ENCODE results near the gene UBE2D2.

- TF ChIP-seq HNF4A (CRISPR knock-in tag; IDR thresholded peaks at IDR 0.05), result no peak
- TF ChIP-seq EP300 (IDR thresholded peaks at IDR 0.05; ENCODE audit: low read depth in 2 of 2, low read length in 2 of 2), result no peak
- TF ChIP-seq EP300 (CRISPR knock-in tag; IDR thresholded peaks at IDR 0.05; ENCODE audit: borderline replicate concordance), result no peak
- TF ChIP-seq HNRNPUL1 (IDR thresholded peaks at IDR 0.05; ENCODE audit: low read depth, low read length), result no peak
- TF ChIP-seq MXI1 (IDR thresholded peaks at IDR 0.05; ENCODE audit: borderline replicate concordance, low read depth, low read length), result no peak
- TF ChIP-seq CREB1 (IDR thresholded peaks at IDR 0.05), result no peak
- no peak for TF ChIP-seq CREB1 (CRISPR knock-in tag; IDR thresholded peaks at IDR 0.05)
- TF ChIP-seq CCAR2 (optimal IDR thresholded peaks at IDR 0.05; ENCODE audit: low read depth, low read length), result no peak
- TF ChIP-seq CTCF (CRISPR knock-in tag; IDR thresholded peaks at IDR 0.05), result no peak
- no peak for TF ChIP-seq ZNF784 (CRISPR knock-in tag; IDR thresholded peaks at IDR 0.05; ENCODE audit: borderline replicate concordance)
These were observed 29.4 kb upstream of the UBE2D2 start for GRCh38 chr5:139531772-139532169.
